ENCODE data around the gene SLC34A2.
"Not testable (repeated sequence)": the region's sequence is repeated elsewhere in the genome, so short reads cannot be mapped to it uniquely, and the experiment has no call there.

The SLC34A2 gene

GRCh38 chr4:25654971-25655963 lies at the start of gene SLC34A2:
TSS of gene SLC34A2 (plus strand) at chr4:25655851. CDS start at chr4:25662501, 6,650 bp downstream.
- DNase-seq: no peak

- no peak for DNase-seq
Measured at GRCh38 chr4:25608644-25609043, 47.0 kb upstream of the SLC34A2 start.

- DNase-seq: no peak
Measured at GRCh38 chr4:25609976-25610375, 45.7 kb upstream of the SLC34A2 start.

- DNase-seq: not testable (repeated sequence)
Measured at GRCh38 chr4:25613613-25614012, 42.0 kb upstream of the SLC34A2 start.

GRCh38 chr4:25614807-25615206 lies 40.8 kb upstream of the SLC34A2 start:
- DNase-seq: no peak

GRCh38 chr4:25621027-25621930 lies 34.4 kb upstream of the SLC34A2 start:
- no peak for DNase-seq

- no peak for DNase-seq
Measured at GRCh38 chr4:25624616-25625015, 31.0 kb upstream of the SLC34A2 start.

GRCh38 chr4:25628451-25628850 lies 27.2 kb upstream of the SLC34A2 start:
- no peak for DNase-seq

- DNase-seq: no peak
Measured at GRCh38 chr4:25632135-25632534, 23.5 kb upstream of the SLC34A2 start.

GRCh38 chr4:25633541-25633940 lies 22.1 kb upstream of the SLC34A2 start:
- no peak for DNase-seq

- DNase-seq: no peak
Measured at GRCh38 chr4:25635501-25635900, 20.1 kb upstream of the SLC34A2 start.

GRCh38 chr4:25637581-25638220 lies 17.9 kb upstream of the SLC34A2 start:
- no peak for DNase-seq

- no peak for DNase-seq
Measured at GRCh38 chr4:25638221-25638601, 17.4 kb upstream of the SLC34A2 start.

GRCh38 chr4:25638806-25639205 lies 16.8 kb upstream of the SLC34A2 start:
- no peak for DNase-seq

- no peak for DNase-seq
Measured at GRCh38 chr4:25650311-25650710, 5.3 kb upstream of the SLC34A2 start.

- no peak for DNase-seq
Measured at GRCh38 chr4:25651682-25652081, 4.0 kb upstream of the SLC34A2 start.

- DNase-seq: no peak
Measured at GRCh38 chr4:25654031-25654970, 1.4 kb upstream of the SLC34A2 start.

- DNase-seq: no peak
Measured at GRCh38 chr4:25656031-25656430, 380 bp downstream of the SLC34A2 start.

- DNase-seq: no peak
Measured at GRCh38 chr4:25658357-25658771, 2.7 kb downstream of the SLC34A2 start.

- no peak for DNase-seq
Measured at GRCh38 chr4:25658777-25659176, 3.1 kb downstream of the SLC34A2 start.

- DNase-seq: not testable (repeated sequence)
Measured at GRCh38 chr4:25661441-25661840, 5.8 kb downstream of the SLC34A2 start.

GRCh38 chr4:25662306-25662705 lies 6.7 kb downstream of the SLC34A2 start:
- DNase-seq: no peak
